ENCODE results near the gene ATF1. TPM values are rescaled to one million over a fixed set of nuclear protein-coding genes. Genes with fewer than 3 reads are reported as not detected.

The ATF1 gene
- total RNA-seq, 2 donors from 2014 or later = 27.5 to 35.7 TPM

GRCh38 chr12:50771409-50771808, 7.5 kb downstream of the ATF1 start:
- 97 to 98% methylated on average over 5 of the region's 5 CpGs for WGBS, 2 experiments (ENCODE audit: insufficient coverage in 1 of 2, insufficient read length in 1 of 2)
- DNase-seq = no peak

GRCh38 chr12:50772470-50772869, 8.6 kb downstream of the ATF1 start:
- H3K9me3 Mint-ChIP-seq = peaks cover 14% of the 10 kb centered on the region
- DNase-seq = no peak
- H3K4me1 ChIP-seq (ENCODE audit: control insufficient read depth, insufficient read depth, low read length) = no peaks in the 10 kb centered on the region
- peaks cover 22% of the 10 kb centered on the region for H3K36me3 ChIP-seq (ENCODE audit: control insufficient read depth, insufficient read depth, low read length)
- no peak overlapping the region for H3K27ac ChIP-seq (ENCODE audit: low read depth, low read length)
- no peak overlapping the region for H3K4me3 ChIP-seq (ENCODE audit: low read length)
- H3K9ac ChIP-seq (ENCODE audit: extremely low read depth, low read length, poor library complexity, severe bottlenecking) = no peak overlapping the region
- no peaks in the 10 kb centered on the region for H3K27me3 ChIP-seq (ENCODE audit: control insufficient read depth, insufficient read depth, low read length, poor library complexity, severe bottlenecking)
- peaks cover 18% of the 10 kb centered on the region for H3K9me3 ChIP-seq (ENCODE audit: control insufficient read depth, low read length)
- no peak overlapping the region for H3K27ac Mint-ChIP-seq
- no peaks in the 10 kb centered on the region for H3K4me1 Mint-ChIP-seq
- WGBS, 2 experiments (ENCODE audit: insufficient coverage in 1 of 2, insufficient read length in 1 of 2) = 98 to 100% methylated on average over 5 of the region's 5 CpGs
- no peak overlapping the region for H3K4me3 Mint-ChIP-seq
- TF ChIP-seq CTCF (conservative IDR thresholded peaks at IDR 0.05) = no peak
- no peaks in the 10 kb centered on the region for H3K27me3 Mint-ChIP-seq (ENCODE audit: insufficient read depth)
- peaks cover 43% of the 10 kb centered on the region for H3K36me3 Mint-ChIP-seq (ENCODE audit: low read depth)

More at GRCh38 chr12:50771409-50771808, 7.5 kb downstream of the ATF1 start:
- Mint-ChIP-seq H3K27me3 (ENCODE audit: insufficient read depth) (no peaks in the 10 kb centered on the region), H3K4me1 (no peaks in the 10 kb centered on the region), H3K36me3 (ENCODE audit: low read depth) (peaks cover 40% of the 10 kb centered on the region), H3K9me3 (peaks cover 14% of the 10 kb centered on the region), H3K27ac (no peak overlapping the region), H3K4me3 (no peak overlapping the region)
- peaks cover 22% of the 10 kb centered on the region for H3K36me3 ChIP-seq (ENCODE audit: control insufficient read depth, insufficient read depth, low read length)
- no peak overlapping the region for H3K27ac ChIP-seq (ENCODE audit: low read depth, low read length)
- no peaks in the 10 kb centered on the region for H3K4me1 ChIP-seq (ENCODE audit: control insufficient read depth, insufficient read depth, low read length)
- no peak for TF ChIP-seq CTCF (conservative IDR thresholded peaks at IDR 0.05)
- H3K4me3 ChIP-seq (ENCODE audit: low read length) = no peak overlapping the region
- H3K9me3 ChIP-seq (ENCODE audit: control insufficient read depth, low read length) = peaks cover 18% of the 10 kb centered on the region
- H3K27me3 ChIP-seq (ENCODE audit: control insufficient read depth, insufficient read depth, low read length, poor library complexity, severe bottlenecking) = no peaks in the 10 kb centered on the region
- H3K9ac ChIP-seq (ENCODE audit: extremely low read depth, low read length, poor library complexity, severe bottlenecking) = no peak overlapping the region

GRCh38 chr12:50772877-50773276, 9.0 kb downstream of the ATF1 start:
- Histone ChIP-seq H3K4me1 (ENCODE audit: control insufficient read depth, insufficient read depth, low read length) (no peaks in the 10 kb centered on the region), H3K4me3 (ENCODE audit: low read length) (no peak overlapping the region), H3K36me3 (ENCODE audit: control insufficient read depth, insufficient read depth, low read length) (peaks cover 22% of the 10 kb centered on the region), H3K27me3 (ENCODE audit: control insufficient read depth, insufficient read depth, low read length, poor library complexity, severe bottlenecking) (no peaks in the 10 kb centered on the region), H3K9ac (ENCODE audit: extremely low read depth, low read length, poor library complexity, severe bottlenecking) (no peak overlapping the region), H3K9me3 (ENCODE audit: control insufficient read depth, low read length) (peaks cover 18% of the 10 kb centered on the region), H3K27ac (ENCODE audit: low read depth, low read length) (no peak overlapping the region)
- H3K4me1 Mint-ChIP-seq = no peaks in the 10 kb centered on the region
- WGBS, 2 experiments (ENCODE audit: insufficient coverage in 1 of 2, insufficient read length in 1 of 2) = 100% methylated on average over 2 of the region's 2 CpGs
- H3K9me3 Mint-ChIP-seq = peaks cover 14% of the 10 kb centered on the region
- no peak for TF ChIP-seq CTCF (conservative IDR thresholded peaks at IDR 0.05)
- no peak overlapping the region for H3K27ac Mint-ChIP-seq
- H3K4me3 Mint-ChIP-seq = no peak overlapping the region
- no peak for DNase-seq
- peaks cover 43% of the 10 kb centered on the region for H3K36me3 Mint-ChIP-seq (ENCODE audit: low read depth)
- H3K27me3 Mint-ChIP-seq (ENCODE audit: insufficient read depth) = no peaks in the 10 kb centered on the region

All from endodermal cell (in vitro differentiated cells).